GM12891 (cell line): ENCODE measurements around the gene PTDSS2.

ENCODE experiments used
- PAX5 ChIP-seq: IDR thresholded peaks from 2 replicates; pipeline ENCODE4 v1.6.1; 2011; ENCODE audit warnings: low read length, moderate library complexity, mild to moderate bottlenecking; ENCODE audit not compliant: insufficient read depth, severe bottlenecking
- POLR2A ChIP-seq: IDR thresholded peaks from 2 replicates; pipeline ENCODE4 v1.6.1; 2011; ENCODE audit warnings: low read depth, low read length, control low read depth
- POLR2AphosphoS5 ChIP-seq: IDR thresholded peaks from 2 replicates; pipeline ENCODE4 v1.6.1; 2011; ENCODE audit warnings: low read depth, low read length, control low read depth
- SPI1 ChIP-seq: IDR thresholded peaks from 2 replicates; pipeline ENCODE4 v1.6.1; 2011; ENCODE audit warnings: low read depth, low read length, control low read depth
- TAF1 ChIP-seq: IDR thresholded peaks from 2 replicates; pipeline ENCODE4 v1.6.1; 2011; ENCODE audit warnings: low read depth, low read length, control low read depth

GRCh38 chr11:455566-456147 lies 5.6 kb downstream of the PTDSS2 start:
- TF ChIP-seq POLR2A: no peak
- TF ChIP-seq TAF1: no peak
- TF ChIP-seq POLR2AphosphoS5: no peak
- no peak for TF ChIP-seq SPI1
- TF ChIP-seq PAX5: no peak
